ENCODE data around the gene MIDN. TPM values are rescaled to one million over a fixed set of nuclear protein-coding genes. Genes with fewer than 3 reads are reported as not detected.

MIDN gene
- total RNA-seq, 6 donors from 2014 or later: 33.5 to 176 (median 75.9) TPM

GRCh38 chr19:1229924-1230782, 18.2 kb upstream of the MIDN start:
- no peak overlapping the region for H3K4me3 ChIP-seq
- no peaks in the 10 kb centered on the region for H3K27me3 ChIP-seq
- no peak overlapping the region for H3K27ac ChIP-seq
- H3K36me3 ChIP-seq: peaks cover 0 to 33% (median 27%) of the 10 kb centered on the region in 4 donors
- WGBS, 2 donors: 91 to 94% methylated on average over 9 to 58 of the region's 61 CpGs
- peaks cover 16 to 32% (median 23%) of the 10 kb centered on the region in 4 donors for H3K4me1 ChIP-seq
- DNase-seq (no peak), ATAC-seq (ENCODE audit: low FRiP score in 2 of 2) (no peak)
- H3K9me3 ChIP-seq: no peaks in the 10 kb centered on the region
- TF ChIP-seq CTCF (IDR thresholded peaks at IDR 0.05) (no peak), POLR2AphosphoS5 (IDR thresholded peaks at IDR 0.05) (no peak), EP300 (IDR thresholded peaks at IDR 0.05) (no peak), POLR2A (IDR thresholded peaks at IDR 0.05) (no peak)

- no peak for ATAC-seq (ENCODE audit: low FRiP score in 2 of 2)
- Histone ChIP-seq H3K27me3 (no peaks in the 10 kb centered on the region), H3K9me3 (no peaks in the 10 kb centered on the region), H3K4me1 (peaks cover 16 to 32% (median 23%) of the 10 kb centered on the region in 4 donors), H3K36me3 (peaks cover 0 to 25% (median 23%) of the 10 kb centered on the region in 4 donors), H3K4me3 (no peak overlapping the region), H3K27ac (no peak overlapping the region)
- peak in 1 of 2 donors; percentile 77 for DNase-seq
- WGBS, 2 donors: 75 to 83% methylated on average over 17 to 23 of the region's 38 CpGs
- no peak for TF ChIP-seq EP300 (IDR thresholded peaks at IDR 0.05)
- no peak for TF ChIP-seq POLR2AphosphoS5 (IDR thresholded peaks at IDR 0.05)
- no peak for TF ChIP-seq CTCF (IDR thresholded peaks at IDR 0.05)
- no peak for TF ChIP-seq POLR2A (IDR thresholded peaks at IDR 0.05)
Observed at GRCh38 chr19:1230783-1231489, 17.4 kb upstream of the MIDN start.

GRCh38 chr19:1231729-1232637, 16.4 kb upstream of the MIDN start:
- peak overlapping the region in 3 of 4 donors; percentile 30 to 45 (median 43) for H3K27ac ChIP-seq
- TF ChIP-seq POLR2AphosphoS5 (IDR thresholded peaks at IDR 0.05): no peak
- peak in 1 of 6 experiments; percentile 6 for TF ChIP-seq CTCF (IDR thresholded peaks at IDR 0.05)
- TF ChIP-seq EP300 (IDR thresholded peaks at IDR 0.05): no peak
- TF ChIP-seq POLR2A (IDR thresholded peaks at IDR 0.05): no peak
- peak in 1 of 2 donors; percentile 63 for ATAC-seq (ENCODE audit: low FRiP score in 2 of 2)
- peaks cover 0 to 15% (median 13%) of the 10 kb centered on the region in 4 donors for H3K36me3 ChIP-seq
- no peak overlapping the region for H3K4me3 ChIP-seq
- peaks cover 0 to 3% (median under 1%) of the 10 kb centered on the region in 4 donors for H3K27me3 ChIP-seq
- H3K4me1 ChIP-seq: peaks cover 21 to 41% (median 27%) of the 10 kb centered on the region in 4 donors
- 65 to 83% methylated on average over 10 to 14 of the region's 15 CpGs for WGBS, 2 donors
- DNase-seq: peak in 1 of 2 donors; percentile 85
- H3K9me3 ChIP-seq: no peaks in the 10 kb centered on the region

- DNase-seq (no peak), ATAC-seq (ENCODE audit: low FRiP score in 2 of 2) (peak; percentile 4 to 24)
- Histone ChIP-seq H3K36me3 (peaks cover 0 to 8% (median 7%) of the 10 kb centered on the region in 4 donors), H3K4me3 (no peak overlapping the region), H3K27me3 (peaks cover 0 to 9% (median 3%) of the 10 kb centered on the region in 4 donors), H3K27ac (peak overlapping the region in 3 of 4 donors; percentile 30 to 45 (median 43)), H3K9me3 (no peaks in the 10 kb centered on the region), H3K4me1 (peaks cover 27 to 48% (median 32%) of the 10 kb centered on the region in 4 donors)
- WGBS, 2 donors: 37 to 45% methylated on average over 7 to 14 of the region's 15 CpGs
- no peak for TF ChIP-seq CTCF (IDR thresholded peaks at IDR 0.05)
- TF ChIP-seq EP300 (IDR thresholded peaks at IDR 0.05): no peak
- no peak for TF ChIP-seq POLR2A (IDR thresholded peaks at IDR 0.05)
- TF ChIP-seq POLR2AphosphoS5 (IDR thresholded peaks at IDR 0.05): peak in 1 of 2 donors; percentile 20
Observed at GRCh38 chr19:1232652-1233072, 15.7 kb upstream of the MIDN start.

Data from upper lobe of left lung (tissue), 6 donors.